Erythroblast (primary cell): ENCODE data around the gene MIGA1.

Source experiments
- GATA1 ChIP-seq: IDR thresholded peaks from 2 replicates; pipeline ENCODE4 v1.6.1; 2011; ENCODE audit warnings: low read depth, mild to moderate bottlenecking, control low read depth, low read length, moderate library complexity
- POLR2A ChIP-seq: IDR thresholded peaks from 2 replicates; pipeline ENCODE4 v1.6.1; 2011; ENCODE audit warnings: mild to moderate bottlenecking, low read length

DNA sequence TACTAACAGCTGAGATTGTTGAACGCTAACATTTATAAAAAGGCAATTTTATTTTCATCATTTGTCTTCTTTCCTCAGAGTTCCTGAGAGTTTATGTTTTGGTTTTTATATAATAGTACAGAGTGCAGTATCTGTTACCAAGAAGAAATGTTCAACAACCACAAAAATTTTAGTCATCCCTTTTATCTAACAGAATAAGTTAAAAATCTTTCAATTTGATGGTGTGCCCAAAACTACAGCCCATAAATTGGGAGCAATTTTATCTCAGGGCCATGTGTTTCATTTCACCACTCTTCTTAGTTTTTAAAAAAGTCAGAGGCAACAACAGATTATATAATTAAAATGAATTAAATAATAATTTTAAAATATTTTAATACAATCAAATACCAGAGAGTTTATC lies 146.1 kb downstream of the MIGA1 start:
- TF ChIP-seq POLR2A: no peak
- no peak for TF ChIP-seq GATA1
